Measurements from ENCODE around the gene DNLZ.

DNA sequence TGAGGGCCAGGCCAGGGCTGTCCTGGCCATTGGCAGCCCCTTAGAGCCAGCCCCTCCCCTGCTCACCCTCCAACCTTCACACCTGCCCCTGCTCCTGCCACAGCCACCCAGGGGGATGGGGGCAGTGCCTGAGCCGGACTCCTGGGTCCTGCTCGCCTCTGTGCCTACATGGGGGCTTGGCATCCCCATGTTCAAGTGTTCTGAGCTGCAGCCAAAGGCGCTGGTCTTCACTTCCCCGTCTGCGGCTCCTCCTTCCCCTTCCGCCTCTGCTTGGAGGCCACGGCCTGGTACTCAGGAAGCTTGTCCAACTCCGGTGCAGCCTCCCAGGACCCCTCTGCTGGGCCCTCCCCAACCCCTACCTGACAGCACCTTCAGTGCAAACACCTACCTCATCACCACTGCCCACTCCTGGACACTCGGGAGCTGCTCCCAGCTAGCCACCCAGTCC lies 2.3 kb upstream of the DNLZ start:
- no peak for TF ChIP-seq POLR2A (IDR thresholded peaks at IDR 0.05; ENCODE audit: low read length)
- TF ChIP-seq GATA1 (IDR thresholded peaks at IDR 0.05; ENCODE audit: low read depth, low read length), result no peak
